Posterior vena cava (tissue), 2 donors: ENCODE results near the gene NAT16. TPM values are rescaled to one million over a fixed set of nuclear protein-coding genes. Genes with fewer than 3 reads are reported as not detected.

Experiments
- DNase-seq: peaks from one replicate; pipeline ENCODE4 v3.0.0-alpha.2; 2020; ENCODE audit warnings: low spot score
- intact Hi-C, 2 donors: fragments of 100-400 bp; cut with DNase I; formaldehyde crosslinking; loops; one replicate each; pipeline versions ENCODE4 v1.14.1 to v1.14.2; 2022 to 2023
- long read RNA-seq, 2 donors: library from polyadenylated mRNA; unstranded; transcript quantifications; one replicate each; pipeline ENCODE4 v2.0.0, GENCODE V29; 2020 to 2021
- total RNA-seq, 2 donors: library from RNA; stranded (reverse); fragmentation: NEBNext Ultra II Directional; extraction: Animal tissue kit (Norgen Biotek cat#: 25700); gene quantifications; one replicate each; pipeline ENCODE4 v1.2.1, GENCODE V29; 2021
- donor health status: DM: yes; HTN: yes; CAD: no.
- donor health status: DM: yes; HTN: yes; CAD: no.

Gene NAT16
- total RNA-seq = not detected
- long read RNA-seq, donor 1 = 0 reads
- long read RNA-seq, donor 2 = 0 reads

DNA sequence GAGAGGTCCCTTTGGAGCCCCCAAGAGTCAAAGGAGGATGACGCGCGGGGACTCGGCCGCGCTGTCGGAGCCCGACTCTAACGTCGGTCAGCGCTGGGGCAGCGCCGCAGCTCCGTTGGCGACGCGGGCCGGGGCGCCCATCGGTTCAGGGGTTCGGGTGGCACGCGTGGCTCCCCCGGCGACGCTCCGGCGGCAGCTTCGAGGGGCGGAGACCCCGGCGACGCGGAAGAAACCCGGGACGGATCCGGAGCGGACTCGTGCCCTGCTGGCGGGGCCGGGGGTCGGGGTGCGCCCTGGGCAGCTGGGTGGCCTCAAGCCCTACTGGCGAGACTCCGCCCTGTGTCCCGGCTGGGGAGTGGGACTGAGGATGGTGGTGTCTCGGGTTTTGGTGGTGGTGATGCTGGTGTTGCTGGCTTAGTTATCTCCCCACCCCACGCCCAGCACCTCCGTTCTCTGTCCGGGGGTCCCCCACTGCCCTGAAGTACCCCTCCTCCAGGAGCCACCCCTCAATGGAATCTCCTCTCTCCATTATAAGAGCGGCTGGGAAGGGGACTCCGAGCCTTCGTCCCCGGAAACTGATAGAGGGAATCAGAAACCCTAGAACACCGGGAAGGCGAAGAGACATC lies at the start of gene NAT16:
Gene NAT16 (minus strand): TSS at position 164 of the 626 bp plus-strand sequence. CDS start 5,486 bp downstream, outside the sequence.
- DNase-seq = no peak
- intact Hi-C loops = no loop called here

DNA sequence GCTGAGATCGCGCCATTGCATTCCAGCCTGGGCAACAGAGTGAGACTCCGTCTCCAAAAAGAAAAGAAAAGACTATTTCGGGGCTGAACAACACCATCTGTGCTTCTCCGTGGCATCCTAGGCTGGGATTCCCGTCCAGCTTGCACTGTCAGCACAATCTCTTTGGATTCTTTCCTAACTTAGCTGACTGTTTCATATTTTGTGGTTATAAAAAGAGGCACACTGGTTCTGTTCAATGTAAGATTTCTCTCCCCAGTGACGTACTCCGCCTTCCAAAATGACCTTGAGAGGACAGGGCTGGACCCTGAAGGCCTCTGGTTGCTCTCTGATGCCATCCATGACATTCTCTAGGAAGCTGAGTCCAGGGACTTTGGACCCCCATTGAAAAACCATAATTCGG lies 46.6 kb upstream of the NAT16 start:
- intact Hi-C loops = no loop called here
- DNase-seq = no peak

- intact Hi-C loops = no loop called here
- no peak for DNase-seq
Measured at GRCh38 chr7:101225650-101226049, 45.6 kb upstream of the NAT16 start.

DNA sequence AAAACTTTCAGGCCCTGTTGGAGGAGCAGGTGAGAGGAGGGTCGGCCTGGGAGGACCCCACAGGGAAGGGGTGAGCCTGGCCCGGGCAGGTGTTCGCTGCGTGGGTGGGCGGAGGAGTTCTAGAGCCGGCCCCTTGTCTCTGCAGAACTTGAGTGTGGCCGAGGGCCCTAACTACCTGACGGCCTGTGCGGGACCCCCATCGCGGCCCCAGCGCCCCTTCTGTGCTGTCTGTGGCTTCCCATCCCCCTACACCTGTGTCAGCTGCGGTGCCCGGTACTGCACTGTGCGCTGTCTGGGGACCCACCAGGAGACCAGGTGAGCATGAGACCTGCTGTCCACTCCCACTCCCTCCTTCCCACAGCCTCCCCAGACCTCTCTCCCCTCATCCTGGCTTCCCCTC lies 43.4 kb upstream of the NAT16 start:
- DNase-seq = no peak
- intact Hi-C loops = no loop called here

DNA sequence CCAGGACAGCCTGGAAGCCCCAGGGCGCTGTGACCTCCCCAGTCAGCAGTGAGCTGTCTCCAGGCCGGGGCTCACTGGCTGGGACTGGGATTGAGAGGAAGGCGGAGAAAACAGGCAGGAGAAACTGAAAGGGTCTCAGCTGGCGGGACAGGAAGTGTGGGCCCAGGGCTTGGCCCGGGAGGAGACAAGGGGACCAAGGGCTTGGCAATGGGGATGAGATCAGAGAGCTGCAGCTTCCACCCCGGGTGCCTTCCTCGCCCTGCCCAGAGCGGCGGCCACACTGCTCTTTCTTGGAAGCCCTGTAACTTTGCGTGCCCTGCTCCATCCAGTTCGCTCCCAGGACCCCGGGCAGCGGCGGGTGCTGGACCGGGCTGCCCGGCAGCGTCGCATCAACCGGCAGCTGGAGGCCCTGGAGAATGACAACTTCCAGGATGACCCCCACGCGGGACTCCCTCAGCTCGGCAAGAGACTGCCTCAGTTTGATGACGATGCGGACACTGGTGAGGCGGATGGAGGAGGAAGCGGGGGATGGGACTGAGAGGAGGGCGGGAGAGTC lies 42.3 kb upstream of the NAT16 start:
- intact Hi-C loops = no loop called here
- DNase-seq = no peak

DNA sequence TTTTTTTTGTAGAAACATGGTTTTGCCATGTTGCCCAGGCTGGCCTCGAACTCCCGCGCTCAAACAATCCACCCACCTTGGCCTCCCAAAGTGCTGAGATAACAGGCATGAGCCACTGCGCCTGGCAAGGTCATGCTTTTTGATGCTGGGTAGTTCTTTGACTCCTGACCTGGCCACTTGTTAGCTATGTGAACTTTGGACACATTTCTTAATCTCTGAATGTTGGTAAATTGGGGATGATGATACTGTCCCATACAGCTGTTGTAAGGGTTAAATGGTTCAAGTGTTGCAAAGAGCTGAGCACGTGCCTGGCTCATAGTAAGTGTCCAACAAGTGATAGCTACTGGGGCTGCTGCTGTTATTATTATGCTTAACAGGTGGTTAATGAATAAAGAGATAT lies 40.2 kb upstream of the NAT16 start:
- intact Hi-C loops = loop anchor here in 1 of 2 donors (2.0 kb wide), 1 partner anchor 31 kb away; no protein-coding TSS in a partner anchor
- DNase-seq = no peak

DNA sequence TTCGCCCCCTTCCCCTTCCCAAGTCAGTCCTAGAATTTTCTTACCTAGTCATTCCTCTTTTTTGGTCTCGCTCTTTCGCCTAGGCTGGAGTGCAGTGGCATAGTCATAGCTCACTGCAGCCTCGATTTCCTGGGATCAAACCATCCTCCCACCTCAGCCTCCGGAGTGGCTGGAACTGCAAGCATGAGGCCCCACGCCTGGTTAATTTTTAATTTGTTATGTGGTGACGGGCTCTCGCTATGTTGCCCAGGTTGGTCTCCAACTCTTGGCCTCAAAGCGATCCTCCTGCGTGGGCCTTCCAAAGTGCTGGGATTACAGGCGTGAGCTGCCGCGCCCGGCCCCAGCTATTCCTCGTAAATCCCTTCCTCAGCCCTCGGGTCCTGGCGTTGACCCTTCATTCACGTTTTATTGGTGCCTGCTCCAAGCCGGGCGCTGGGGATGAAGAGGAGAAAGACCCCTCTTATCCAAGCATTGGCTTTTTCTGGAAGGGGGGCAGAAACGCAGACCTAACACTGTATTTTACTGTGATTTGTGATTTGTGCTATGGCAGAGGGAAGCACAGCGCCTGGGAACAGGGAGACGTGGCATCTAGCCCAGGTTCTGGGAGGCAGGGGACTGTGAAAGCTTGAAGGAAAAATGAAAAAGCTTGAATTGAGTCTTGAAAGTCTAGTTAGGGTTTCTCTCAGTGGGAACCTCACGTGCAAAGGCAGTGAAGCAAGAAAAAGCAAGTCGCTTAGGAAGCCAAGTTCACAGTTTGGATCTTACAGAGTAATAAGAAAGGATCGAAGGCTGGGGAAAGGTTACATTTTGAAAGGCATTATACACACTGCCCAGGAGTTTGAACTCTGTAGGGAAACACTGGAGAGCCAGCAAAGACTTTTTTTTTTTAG lies 38.4 kb upstream of the NAT16 start:
- no peak for DNase-seq
- intact Hi-C loops = no loop called here

GRCh38 chr7:101217388-101218235 lies 37.5 kb upstream of the NAT16 start, which contains the start of the genes PLOD3 and ZNHIT1:
Gene PLOD3 (minus strand): TSS chr7:101217581. CDS start chr7:101217274, 307 bp downstream.
Gene ZNHIT1 (plus strand): TSS chr7:101218165. CDS start chr7:101218196, 31 bp downstream.
- intact Hi-C loops = no loop called here

GRCh38 chr7:101216860-101217387 lies 36.8 kb upstream of the NAT16 start:
- intact Hi-C loops = no loop called here
- DNase-seq = no peak

More at GRCh38 chr7:101217388-101218235, 37.5 kb upstream of the NAT16 start, which contains the start of the genes PLOD3 and ZNHIT1:
- peak; percentile 99 for DNase-seq

DNA sequence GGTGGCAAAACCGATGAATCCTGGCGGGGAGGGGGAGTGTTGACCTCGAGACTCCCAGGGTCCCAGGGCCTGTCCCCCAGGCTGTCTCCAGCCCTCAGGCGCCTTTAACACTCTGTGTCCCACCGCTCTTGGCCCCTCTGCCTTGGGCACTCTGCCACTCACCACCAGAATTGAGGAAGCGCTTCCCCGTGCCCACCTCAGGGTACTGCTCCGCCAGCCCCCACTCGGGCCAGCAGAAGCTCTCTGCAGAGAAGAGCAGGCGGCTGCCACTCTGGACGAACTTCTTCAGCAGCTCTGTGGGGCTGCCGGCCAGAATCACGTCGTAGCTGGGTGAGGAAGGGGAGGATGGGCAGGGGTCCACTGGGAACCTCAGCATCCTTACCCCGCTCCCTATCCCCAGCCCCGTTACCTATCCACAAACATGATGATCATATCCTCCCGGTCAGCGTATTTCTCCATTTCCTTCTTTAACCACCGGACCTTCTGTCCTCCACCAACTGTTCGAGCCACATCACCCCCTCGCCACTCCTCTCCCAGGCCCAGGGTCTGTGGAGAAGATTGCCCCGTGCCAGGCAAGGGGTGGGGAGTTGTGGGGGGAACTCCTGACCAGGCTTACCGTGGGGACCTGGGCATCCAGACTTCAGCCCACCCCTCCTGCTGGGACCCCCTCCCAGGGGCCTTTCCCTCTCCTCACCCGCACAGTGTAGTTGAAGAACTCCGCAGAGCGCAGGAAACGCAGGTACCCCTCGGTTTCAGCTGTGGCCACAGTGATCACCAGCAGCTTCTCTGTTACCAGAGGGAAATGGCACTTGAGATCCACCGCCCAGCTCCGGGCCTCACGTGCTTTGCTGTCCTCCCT lies 36.1 kb upstream of the NAT16 start:
- intact Hi-C loops = no loop called here
- no peak for DNase-seq

DNA sequence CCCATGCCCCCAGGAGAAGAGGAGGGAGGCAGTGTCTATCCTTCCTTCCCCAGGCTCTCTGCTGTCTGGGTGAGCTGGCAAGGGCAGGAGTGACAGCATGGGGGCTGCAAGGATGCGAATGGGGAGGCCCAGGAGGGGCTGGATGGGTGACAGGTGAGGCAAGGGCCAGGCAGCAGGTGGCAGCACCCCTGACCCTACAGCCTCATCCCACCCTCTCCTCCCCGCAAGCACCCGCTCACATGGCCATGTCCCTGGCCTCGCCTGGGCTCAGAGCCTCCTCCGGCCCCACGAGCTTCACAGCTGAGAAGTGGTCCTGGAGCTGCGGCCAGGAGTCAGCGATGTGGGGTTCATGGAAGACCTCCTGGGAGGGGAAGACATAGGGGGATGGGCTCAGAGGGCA lies 31.9 kb upstream of the NAT16 start:
- DNase-seq = no peak
- intact Hi-C loops = no loop called here

DNA sequence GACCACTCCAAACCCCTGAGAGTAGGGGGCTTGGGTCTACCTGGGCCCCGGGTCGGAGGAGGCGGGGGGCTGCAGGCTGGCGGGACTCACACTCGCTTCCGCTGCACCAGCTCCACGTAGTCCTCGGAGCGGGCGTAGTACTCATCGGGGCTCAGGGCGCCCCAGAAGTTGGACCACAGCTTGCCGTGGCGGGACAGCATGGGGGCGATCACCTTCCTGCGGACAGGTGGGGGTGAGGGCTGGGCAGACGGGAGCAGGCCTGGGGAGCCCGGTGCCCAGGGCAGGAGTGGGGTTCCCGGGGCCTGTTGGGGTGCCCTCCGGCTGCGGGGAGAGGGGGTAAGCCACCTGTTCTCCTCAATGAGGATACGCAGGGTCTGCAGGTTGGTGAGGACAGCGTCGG lies 31.4 kb upstream of the NAT16 start:
- DNase-seq = no peak
- intact Hi-C loops = no loop called here

- intact Hi-C loops = no loop called here
- no peak for DNase-seq
Measured at GRCh38 chr7:101210143-101210542, 30.1 kb upstream of the NAT16 start.

- intact Hi-C loops = no loop called here
- DNase-seq = no peak
Measured at GRCh38 chr7:101208794-101209193, 28.7 kb upstream of the NAT16 start.

GRCh38 chr7:101207459-101207858 lies 27.4 kb upstream of the NAT16 start:
- no peak for DNase-seq
- intact Hi-C loops = no loop called here

GRCh38 chr7:101206665-101207042 lies 26.6 kb upstream of the NAT16 start:
- intact Hi-C loops = no loop called here
- DNase-seq = no peak

DNA sequence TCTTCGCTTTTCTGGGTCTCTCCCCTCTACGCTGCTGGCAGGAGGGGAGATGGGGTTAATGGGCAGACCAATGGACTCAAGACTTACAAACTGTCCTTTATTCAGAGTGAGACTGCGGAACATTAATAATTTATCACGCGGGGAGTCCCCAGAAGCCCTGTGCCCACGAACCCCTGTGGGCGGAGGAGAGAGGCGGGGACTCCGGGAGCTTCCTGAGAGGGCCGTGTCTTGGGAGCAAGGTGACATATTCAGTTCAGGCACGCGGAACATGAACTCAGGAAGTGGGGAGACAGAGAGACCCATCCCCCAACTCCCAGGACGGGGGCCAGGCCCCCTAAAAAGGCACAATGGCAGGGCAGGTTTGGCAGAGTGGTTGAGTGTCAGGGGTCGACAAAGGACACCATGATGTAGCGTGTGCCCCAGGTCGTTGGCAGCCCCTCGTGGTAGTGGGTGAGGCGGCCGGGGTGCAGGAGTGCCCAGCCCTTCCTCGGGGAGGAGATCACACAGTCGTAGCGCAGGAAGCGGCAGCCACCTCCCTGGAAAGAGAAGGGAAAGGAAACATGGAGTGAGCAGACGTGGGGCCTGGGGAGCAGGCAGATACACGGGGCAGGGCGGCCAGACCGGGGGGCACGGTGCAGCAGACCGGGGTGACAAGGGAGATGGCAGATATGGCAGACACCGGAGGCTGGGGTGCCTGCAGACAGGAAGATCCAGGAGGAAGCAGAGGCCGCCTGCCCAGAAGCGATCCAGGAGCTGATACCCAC lies 26.0 kb upstream of the NAT16 start:
- intact Hi-C loops = no loop called here

More for the DNA sequence above, 26.0 kb upstream of the NAT16 start:
- DNase-seq = no peak
